Loucy (cell line): ENCODE data around the gene NKAIN2.

Source experiments
- H2AFZ ChIP-seq: fragments of 200-600 bp; sonication (generic); 2 replicates; pipeline ENCODE4 v1.6.0; 2016; ENCODE audit warnings: antibody characterized with exemption, mild to moderate bottlenecking, low read length, moderate library complexity
- H3F3A ChIP-seq: fragments of 200-600 bp; 2 replicates; pipeline ENCODE4 v1.6.0; 2016; ENCODE audit warnings: antibody characterized with exemption, low read depth, mild to moderate bottlenecking
- H3K27me3 ChIP-seq: fragments of 200-600 bp; sonication (generic); 2 replicates; pipeline ENCODE4 v1.6.1; 2014; ENCODE audit warnings: low read length, mild to moderate bottlenecking; ENCODE audit not compliant: insufficient read depth, poor library complexity, severe bottlenecking
- H3K36me3 ChIP-seq: fragments of 200-600 bp; sonication (generic); 2 replicates; pipeline ENCODE4 v1.6.1; 2016; ENCODE audit warnings: low read length; ENCODE audit not compliant: insufficient read depth
- H3K4me1 ChIP-seq: fragments of 200-600 bp; sonication (generic); 2 replicates; pipeline ENCODE4 v1.5.1; 2014; ENCODE audit warnings: low read length, mild to moderate bottlenecking; ENCODE audit not compliant: insufficient read depth, poor library complexity, severe bottlenecking
- H3K4me2 ChIP-seq: fragments of 200-600 bp; sonication (generic); 2 replicates; pipeline ENCODE4 v1.6.0; 2014; ENCODE audit warnings: antibody characterized with exemption, low read length, low read depth, mild to moderate bottlenecking; ENCODE audit not compliant: poor library complexity, severe bottlenecking
- H3K4me3 ChIP-seq: fragments of 200-600 bp; sonication (generic); 2 replicates; pipeline ENCODE4 v1.5.1; 2014; ENCODE audit warnings: low read length, mild to moderate bottlenecking, mixed read lengths; ENCODE audit not compliant: poor library complexity, severe bottlenecking
- H3K79me2 ChIP-seq: fragments of 200-600 bp; sonication (generic); 2 replicates; pipeline ENCODE4 v1.6.1; 2014; ENCODE audit warnings: low read length; ENCODE audit not compliant: insufficient read depth
- H3K9ac ChIP-seq: fragments of 200-600 bp; sonication (generic); 2 replicates; pipeline ENCODE4 v1.6.0; 2014; ENCODE audit warnings: mild to moderate bottlenecking, low read depth, low read length, moderate library complexity; ENCODE audit not compliant: poor library complexity, severe bottlenecking
- H3K9me2 ChIP-seq: fragments of 200-600 bp; sonication (generic); replicated peaks from 2 replicates; pipeline ENCODE4 v1.6.1; 2016; ENCODE audit warnings: low read depth, low read length, mixed read lengths
- H3K9me3 ChIP-seq: fragments of 200-600 bp; sonication (generic); 2 replicates; pipeline ENCODE4 v1.6.1; 2014; ENCODE audit warnings: mild to moderate bottlenecking, antibody characterized with exemption, low read length, low read depth; ENCODE audit not compliant: insufficient read depth
- H4K20me1 ChIP-seq: fragments of 200-600 bp; sonication (generic); 2 replicates; pipeline ENCODE4 v1.6.0; 2014; ENCODE audit warnings: antibody characterized with exemption, low read length, mild to moderate bottlenecking; ENCODE audit not compliant: insufficient read depth, poor library complexity, severe bottlenecking
- EZH2phosphoT487 ChIP-seq: fragments of 200-600 bp; IDR thresholded peaks from 2 replicates; pipeline ENCODE4 v1.6.1; 2018; ENCODE audit warnings: antibody characterized with exemption, mild to moderate bottlenecking, moderate library complexity, borderline replicate concordance
- TF ChIP-seq, protein P1 (sequence below): fragments of 200-600 bp; sonication (generic); conservative IDR thresholded peaks from 2 replicates; pipeline ENCODE4 v1.5.1; 2014; ENCODE audit warnings: mild to moderate bottlenecking, antibody characterized with exemption, low read length

The NKAIN2 gene

DNA sequence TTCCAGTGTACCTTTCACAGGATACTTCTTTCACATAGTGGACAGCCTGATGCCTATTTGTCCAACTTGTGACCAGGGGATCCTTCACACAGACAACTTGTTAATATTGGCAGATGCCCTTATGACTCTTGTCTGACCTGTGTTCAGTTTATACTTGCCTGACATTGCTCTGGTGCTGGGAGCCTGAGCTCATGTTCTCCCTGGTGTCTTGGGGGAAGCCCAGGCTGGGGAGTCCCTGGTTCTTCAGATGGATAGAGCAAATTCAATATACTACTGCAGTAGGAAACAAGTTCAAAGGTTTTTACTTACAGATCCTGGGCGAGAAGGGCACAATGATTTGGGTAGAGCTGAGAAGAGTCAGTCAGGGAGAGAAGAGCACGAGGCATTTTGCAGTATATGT lies 76.1 kb downstream of the NKAIN2 start:
- H4K20me1 ChIP-seq, result no peaks in the 10 kb centered on the region
- TF ChIP-seq, protein P1, sequence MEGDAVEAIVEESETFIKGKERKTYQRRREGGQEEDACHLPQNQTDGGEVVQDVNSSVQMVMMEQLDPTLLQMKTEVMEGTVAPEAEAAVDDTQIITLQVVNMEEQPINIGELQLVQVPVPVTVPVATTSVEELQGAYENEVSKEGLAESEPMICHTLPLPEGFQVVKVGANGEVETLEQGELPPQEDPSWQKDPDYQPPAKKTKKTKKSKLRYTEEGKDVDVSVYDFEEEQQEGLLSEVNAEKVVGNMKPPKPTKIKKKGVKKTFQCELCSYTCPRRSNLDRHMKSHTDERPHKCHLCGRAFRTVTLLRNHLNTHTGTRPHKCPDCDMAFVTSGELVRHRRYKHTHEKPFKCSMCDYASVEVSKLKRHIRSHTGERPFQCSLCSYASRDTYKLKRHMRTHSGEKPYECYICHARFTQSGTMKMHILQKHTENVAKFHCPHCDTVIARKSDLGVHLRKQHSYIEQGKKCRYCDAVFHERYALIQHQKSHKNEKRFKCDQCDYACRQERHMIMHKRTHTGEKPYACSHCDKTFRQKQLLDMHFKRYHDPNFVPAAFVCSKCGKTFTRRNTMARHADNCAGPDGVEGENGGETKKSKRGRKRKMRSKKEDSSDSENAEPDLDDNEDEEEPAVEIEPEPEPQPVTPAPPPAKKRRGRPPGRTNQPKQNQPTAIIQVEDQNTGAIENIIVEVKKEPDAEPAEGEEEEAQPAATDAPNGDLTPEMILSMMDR, result no peak
- TF ChIP-seq EZH2phosphoT487, result no peak

DNA sequence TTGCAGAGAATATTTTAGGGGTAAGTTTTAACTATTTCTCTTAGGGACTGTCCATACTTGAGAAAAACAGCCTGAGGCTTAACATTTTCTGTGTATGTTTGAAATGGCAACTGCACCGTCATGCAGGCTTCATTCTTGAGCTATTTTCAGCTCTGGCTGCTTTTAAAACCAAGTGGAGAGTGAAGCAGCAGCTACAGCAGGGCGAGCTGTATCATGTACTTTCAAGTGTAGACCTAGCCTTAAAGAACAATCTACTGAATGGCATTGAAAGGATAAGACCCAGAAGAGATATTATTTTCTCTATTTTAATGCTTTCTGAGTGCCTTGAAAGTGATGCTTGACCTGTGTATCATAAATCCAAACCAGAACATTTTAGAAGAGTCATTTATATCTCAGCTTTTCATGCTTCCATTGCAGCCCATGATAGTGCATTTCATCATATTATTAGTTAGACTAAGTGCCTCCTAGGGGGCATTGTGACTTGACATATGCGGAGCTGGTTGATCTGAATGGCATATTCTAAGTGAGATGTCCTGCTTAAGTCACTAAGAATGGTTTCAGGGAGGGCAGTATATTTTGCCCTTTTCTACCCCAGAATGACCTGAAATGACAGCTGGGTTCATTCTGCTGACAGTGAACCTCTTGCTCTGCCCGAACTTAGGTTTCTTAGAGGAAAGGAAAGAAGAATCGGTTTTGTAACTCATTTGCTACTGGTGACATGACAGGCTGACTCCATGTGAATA lies 85.3 kb downstream of the NKAIN2 start:
- TF ChIP-seq, protein P1, result no peak
- no peak for TF ChIP-seq EZH2phosphoT487
- Histone ChIP-seq H3F3A (no peaks in the 10 kb centered on the region), H3K36me3 (no peaks in the 10 kb centered on the region), H3K9me3 (no peaks in the 10 kb centered on the region), H3K4me1 (no peaks in the 10 kb centered on the region), H3K9me2 (no peaks in the 10 kb centered on the region), H3K27me3 (no peaks in the 10 kb centered on the region), H4K20me1 (no peaks in the 10 kb centered on the region), H2AFZ (no peak overlapping the region), H3K4me3 (no peak overlapping the region), H3K4me2 (no peak overlapping the region), H3K79me2 (no peaks in the 10 kb centered on the region), H3K9ac (no peak overlapping the region)

More for the DNA sequence above, 76.1 kb downstream of the NKAIN2 start:
- H2AFZ ChIP-seq, result no peak overlapping the region
- no peaks in the 10 kb centered on the region for H3K27me3 ChIP-seq
- H3K4me3 ChIP-seq, result no peak overlapping the region
- no peak overlapping the region for H3K4me2 ChIP-seq
- H3K36me3 ChIP-seq, result no peaks in the 10 kb centered on the region
- H3K79me2 ChIP-seq, result no peaks in the 10 kb centered on the region
- no peak overlapping the region for H3K9ac ChIP-seq
- no peaks in the 10 kb centered on the region for H3K9me3 ChIP-seq
- H3F3A ChIP-seq, result no peaks in the 10 kb centered on the region
- H3K9me2 ChIP-seq, result no peaks in the 10 kb centered on the region
- no peaks in the 10 kb centered on the region for H3K4me1 ChIP-seq

DNA sequence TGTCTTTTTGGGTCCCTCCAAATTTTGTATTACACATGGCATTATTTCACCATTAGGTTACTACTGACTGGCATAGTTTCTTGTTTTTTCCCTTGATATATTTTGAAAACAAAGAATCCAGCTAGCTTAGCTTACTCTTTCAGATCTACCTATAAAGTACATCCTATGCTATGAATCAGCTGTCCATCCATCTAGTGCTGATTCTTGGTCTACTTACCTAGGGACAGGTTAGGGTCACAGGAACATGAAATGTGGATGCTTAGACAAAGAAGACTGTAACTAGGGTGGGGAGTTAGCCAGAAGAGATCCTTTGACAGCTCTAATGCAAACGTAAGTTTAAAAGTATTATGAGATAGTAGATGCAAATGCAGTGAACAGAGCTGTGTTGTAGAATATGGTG lies 91.7 kb downstream of the NKAIN2 start:
- no peak overlapping the region for H3K4me2 ChIP-seq
- H3K79me2 ChIP-seq, result no peaks in the 10 kb centered on the region
- no peaks in the 10 kb centered on the region for H3K9me2 ChIP-seq
- H3K4me3 ChIP-seq, result no peak overlapping the region
- H3K9me3 ChIP-seq, result no peaks in the 10 kb centered on the region
- no peaks in the 10 kb centered on the region for H3K36me3 ChIP-seq
- H4K20me1 ChIP-seq, result no peaks in the 10 kb centered on the region
- H2AFZ ChIP-seq, result no peak overlapping the region
- H3K27me3 ChIP-seq, result no peaks in the 10 kb centered on the region
- TF ChIP-seq, protein P1, result no peak
- H3F3A ChIP-seq, result no peaks in the 10 kb centered on the region
- H3K4me1 ChIP-seq, result peaks cover 18% of the 10 kb centered on the region
- H3K9ac ChIP-seq, result no peak overlapping the region
